ENCODE measurements around the gene ZNF654. TPM values are rescaled to one million over a fixed set of nuclear protein-coding genes. Genes with fewer than 3 reads are reported as not detected.

The ZNF654 gene
- total and polyA plus RNA-seq, 2 experiments from 2014 or later = 14.3 to 15.8 TPM

GRCh38 chr3:88075497-88075896 is 16.4 kb downstream of the ZNF654 start:
- H3K27me3 ChIP-seq (replicated peaks; ENCODE audit: insufficient read depth) = no peaks in the 10 kb centered on the region
- in situ Hi-C loops (cut with MboI) = no loop called here
- 45 to 56% methylated on average over 2 of the region's 2 CpGs for WGBS, 2 experiments (ENCODE audit: low coverage in 1 of 2, low lambda C conversion rate in 2 of 2, missing lambda C conversion rate in 2 of 2)
- H3K79me2 ChIP-seq (ENCODE audit: insufficient read depth) = peaks cover 100% of the 10 kb centered on the region
- H3K4me2 ChIP-seq (ENCODE audit: unreplicated experiment) = no peak overlapping the region
- no peak overlapping the region for H3K27ac ChIP-seq
- no peak overlapping the region for H3K4me3 ChIP-seq
- H3K4me1 ChIP-seq (ENCODE audit: insufficient read depth) = no peaks in the 10 kb centered on the region
- DNase-seq = no peak
- peaks cover 7% of the 10 kb centered on the region; the same call in 1 of the 2 replicates for H3F3A ChIP-seq (ENCODE audit: insufficient read depth)
- 0 out of 2 replicates have a peak, but pooled peaks cover 2% of the 10 kb centered on the region for H3K36me3 ChIP-seq (ENCODE audit: low read depth)
- peaks cover 7% of the 10 kb centered on the region for H3K9me3 ChIP-seq (ENCODE audit: low read depth)
- H3K9me2 ChIP-seq (ENCODE audit: insufficient read depth) = no peaks in the 10 kb centered on the region
- H2AFZ ChIP-seq = no peak overlapping the region
- TF ChIP-seq EZH2 (IDR thresholded peaks at IDR 0.05; ENCODE audit: insufficient read depth, poor library complexity, severe bottlenecking) (no peak), EZH2phosphoT487 (IDR thresholded peaks at IDR 0.05; ENCODE audit: insufficient read depth, low read depth) (no peak)
- H3K9ac ChIP-seq = no peak overlapping the region
- H4K20me1 ChIP-seq (ENCODE audit: insufficient read depth) = peaks cover 34% of the 10 kb centered on the region

DNA sequence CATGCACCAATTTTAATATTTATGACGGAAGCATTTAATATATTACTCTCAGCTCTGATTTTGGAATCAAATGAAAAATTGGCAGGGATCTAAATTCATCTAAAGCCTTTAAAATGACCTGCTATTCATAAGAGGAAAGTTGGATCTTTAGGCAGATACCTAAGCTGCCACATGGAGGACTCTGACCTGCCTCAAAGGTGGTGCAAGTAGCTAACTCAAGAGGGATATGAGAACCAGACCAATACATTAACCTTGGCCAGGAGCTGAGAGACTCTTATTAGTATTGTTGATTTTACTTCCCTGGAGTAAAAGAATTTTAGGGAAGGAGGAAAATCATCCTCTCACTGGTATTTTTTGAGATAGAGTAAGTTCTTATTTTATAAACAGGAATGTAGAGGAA is 17.7 kb downstream of the ZNF654 start:
- no peaks in the 10 kb centered on the region for H3K27me3 ChIP-seq (replicated peaks; ENCODE audit: insufficient read depth)
- H3K9me3 ChIP-seq (ENCODE audit: low read depth) = peaks cover 6% of the 10 kb centered on the region
- no peaks in the 10 kb centered on the region for H3K4me1 ChIP-seq (ENCODE audit: insufficient read depth)
- peaks cover 34% of the 10 kb centered on the region for H4K20me1 ChIP-seq (ENCODE audit: insufficient read depth)
- H3K36me3 ChIP-seq (ENCODE audit: low read depth) = 0 out of 2 replicates have a peak, but pooled peaks cover 2% of the 10 kb centered on the region
- H3K27ac ChIP-seq = no peak overlapping the region
- no peak overlapping the region for H3K4me2 ChIP-seq (ENCODE audit: unreplicated experiment)
- TF ChIP-seq EZH2 (IDR thresholded peaks at IDR 0.05; ENCODE audit: insufficient read depth, poor library complexity, severe bottlenecking) (no peak), EZH2phosphoT487 (IDR thresholded peaks at IDR 0.05; ENCODE audit: insufficient read depth, low read depth) (no peak)
- in situ Hi-C loops (cut with MboI) = no loop called here
- 96% methylated on average over 1 of the region's 1 CpG for WGBS, 2 experiments (ENCODE audit: low coverage in 1 of 2, low lambda C conversion rate in 2 of 2, missing lambda C conversion rate in 2 of 2)
- no peak overlapping the region for H2AFZ ChIP-seq
- H3K4me3 ChIP-seq = no peak overlapping the region
- H3F3A ChIP-seq (ENCODE audit: insufficient read depth) = peaks cover 7% of the 10 kb centered on the region; the same call in 1 of the 2 replicates
- peaks cover 100% of the 10 kb centered on the region for H3K79me2 ChIP-seq (ENCODE audit: insufficient read depth)
- H3K9me2 ChIP-seq (ENCODE audit: insufficient read depth) = no peaks in the 10 kb centered on the region
- no peak overlapping the region for H3K9ac ChIP-seq
- DNase-seq = no peak

GRCh38 chr3:88078932-88079331 is 19.9 kb downstream of the ZNF654 start:
- no peaks in the 10 kb centered on the region for H3K4me1 ChIP-seq (ENCODE audit: insufficient read depth)
- no peak overlapping the region for H3K4me3 ChIP-seq
- no peak overlapping the region for H3K4me2 ChIP-seq (ENCODE audit: unreplicated experiment)
- H3K36me3 ChIP-seq (ENCODE audit: low read depth) = 0 out of 2 replicates have a peak, but pooled peaks cover 2% of the 10 kb centered on the region
- peaks cover 7% of the 10 kb centered on the region; the same call in 1 of the 2 replicates for H3F3A ChIP-seq (ENCODE audit: insufficient read depth)
- H3K27me3 ChIP-seq (replicated peaks; ENCODE audit: insufficient read depth) = no peaks in the 10 kb centered on the region
- TF ChIP-seq EZH2phosphoT487 (IDR thresholded peaks at IDR 0.05; ENCODE audit: insufficient read depth, low read depth) (no peak), EZH2 (IDR thresholded peaks at IDR 0.05; ENCODE audit: insufficient read depth, poor library complexity, severe bottlenecking) (no peak)
- no peak overlapping the region for H3K27ac ChIP-seq
- in situ Hi-C loops (cut with MboI) = no loop called here
- no peaks in the 10 kb centered on the region for H3K9me2 ChIP-seq (ENCODE audit: insufficient read depth)
- WGBS, 2 experiments (ENCODE audit: low coverage in 1 of 2, low lambda C conversion rate in 2 of 2, missing lambda C conversion rate in 2 of 2) = 98 to 99% methylated on average over 3 of the region's 3 CpGs
- H4K20me1 ChIP-seq (ENCODE audit: insufficient read depth) = peaks cover 30% of the 10 kb centered on the region
- peaks cover 100% of the 10 kb centered on the region for H3K79me2 ChIP-seq (ENCODE audit: insufficient read depth)
- DNase-seq = no peak
- no peaks in the 10 kb centered on the region for H3K9me3 ChIP-seq (ENCODE audit: low read depth)
- H3K9ac ChIP-seq = no peak overlapping the region
- H2AFZ ChIP-seq = no peak overlapping the region

- peaks cover 18% of the 10 kb centered on the region for H4K20me1 ChIP-seq (ENCODE audit: insufficient read depth)
- H3K4me1 ChIP-seq (ENCODE audit: insufficient read depth) = no peaks in the 10 kb centered on the region
- peaks cover 100% of the 10 kb centered on the region for H3K79me2 ChIP-seq (ENCODE audit: insufficient read depth)
- in situ Hi-C loops (cut with MboI) = no loop called here
- no peak overlapping the region for H3K4me2 ChIP-seq (ENCODE audit: unreplicated experiment)
- DNase-seq = no peak
- H2AFZ ChIP-seq = no peak overlapping the region
- 96% methylated on average over 2 of the region's 2 CpGs for WGBS, 2 experiments (ENCODE audit: low coverage in 1 of 2, low lambda C conversion rate in 2 of 2, missing lambda C conversion rate in 2 of 2)
- no peaks in the 10 kb centered on the region for H3K9me3 ChIP-seq (ENCODE audit: low read depth)
- no peak for TF ChIP-seq EZH2phosphoT487 (IDR thresholded peaks at IDR 0.05; ENCODE audit: insufficient read depth, low read depth)
- no peak for TF ChIP-seq EZH2 (IDR thresholded peaks at IDR 0.05; ENCODE audit: insufficient read depth, poor library complexity, severe bottlenecking)
- H3K27ac ChIP-seq = no peak overlapping the region
- H3K4me3 ChIP-seq = no peak overlapping the region
- no peak overlapping the region for H3K9ac ChIP-seq
- H3K9me2 ChIP-seq (ENCODE audit: insufficient read depth) = no peaks in the 10 kb centered on the region
- peaks cover 9% of the 10 kb centered on the region for H3K36me3 ChIP-seq (ENCODE audit: low read depth)
- H3F3A ChIP-seq (ENCODE audit: insufficient read depth) = no peaks in the 10 kb centered on the region
- no peaks in the 10 kb centered on the region for H3K27me3 ChIP-seq (replicated peaks; ENCODE audit: insufficient read depth)
These were observed 23.8 kb downstream of the ZNF654 start for GRCh38 chr3:88082854-88083253.

All from GM23248 (cell line).